IPS DF 4.7 (cell line): ENCODE measurements around the gene PCBD1.
"Not testable (repeated sequence)": the region's sequence is repeated elsewhere in the genome, so short reads cannot be mapped to it uniquely, and the experiment has no call there.

ENCODE experiments used
- DNase-seq: peaks from one replicate; pipeline ENCODE4 v3.0.0-alpha.2; 2013; ENCODE audit warnings: low spot score; ENCODE audit errors: extremely low read depth

PCBD1 gene

DNA sequence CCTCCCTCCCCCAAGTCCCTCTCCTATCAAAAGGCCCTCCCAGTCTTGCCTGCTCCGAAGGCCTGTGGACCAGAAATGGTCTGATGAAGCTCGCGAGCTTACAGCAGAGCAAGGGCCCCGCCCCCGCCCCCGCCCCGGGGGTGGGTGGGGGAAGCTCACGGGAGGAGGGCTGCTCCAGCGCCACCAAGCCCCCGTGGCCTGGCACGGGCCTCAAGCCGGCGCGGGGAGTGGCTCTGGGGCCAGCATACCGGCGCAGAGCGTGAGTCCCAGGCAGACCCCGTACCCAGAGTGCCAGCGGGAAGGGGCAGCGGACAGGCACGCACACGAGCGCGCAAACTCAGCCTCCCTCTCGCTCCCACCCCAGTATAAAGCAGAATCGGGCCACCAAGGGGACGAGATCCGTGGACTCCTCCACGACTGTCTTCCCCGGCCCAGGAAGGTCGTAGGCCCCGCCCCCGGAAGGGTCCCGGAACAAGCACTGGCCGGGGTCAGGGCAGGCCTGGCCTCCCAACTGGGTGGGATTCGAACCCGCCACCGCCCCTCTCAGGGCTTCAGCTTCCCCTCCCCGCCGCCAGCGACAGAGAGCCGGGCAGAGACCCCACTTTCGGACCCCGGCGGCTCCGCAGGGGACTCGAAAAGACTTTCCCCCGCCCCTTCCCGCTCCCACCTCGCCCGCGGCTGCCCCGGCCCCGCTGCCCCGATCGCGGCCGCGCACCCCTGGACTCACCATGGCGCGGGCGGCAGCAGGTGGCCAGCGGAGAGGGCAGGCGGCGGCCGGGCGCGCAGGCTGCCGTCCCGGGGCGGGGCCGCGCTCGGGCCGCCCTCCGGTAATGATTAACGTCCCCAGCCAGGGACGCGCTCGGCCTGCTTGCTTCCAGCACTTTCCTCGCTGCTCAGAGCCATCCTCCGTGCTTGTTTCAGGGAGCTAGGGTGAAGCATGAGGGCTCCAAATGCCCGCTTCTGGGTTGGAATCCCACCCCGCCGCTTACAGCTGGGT, at the start of gene PCBD1:
PCBD1 (minus strand) TSS at position 762 of the 997 bp plus-strand sequence; CDS start at position 730, 32 bp downstream.
- no peak for DNase-seq

DNA sequence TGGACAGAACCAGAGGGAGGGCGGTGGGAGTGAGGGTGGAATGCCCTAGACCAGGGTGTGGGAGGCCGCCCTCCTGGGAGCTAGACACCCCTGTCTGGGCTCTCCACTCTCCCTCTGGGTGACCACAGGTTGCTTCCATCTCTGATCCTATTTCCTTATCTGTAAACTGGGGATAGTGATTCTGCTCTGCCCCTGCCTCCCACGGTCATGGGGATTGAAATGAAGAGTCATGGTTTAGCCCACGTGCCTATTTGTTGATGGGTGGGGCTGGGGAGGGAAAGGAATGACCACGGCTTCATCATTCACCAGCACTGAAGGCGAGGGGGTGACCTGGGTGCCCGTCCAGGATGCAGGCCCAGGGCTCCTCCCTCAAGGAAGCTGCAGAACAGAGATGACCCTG, 49.3 kb upstream of the PCBD1 start:
- no peak for DNase-seq

DNA sequence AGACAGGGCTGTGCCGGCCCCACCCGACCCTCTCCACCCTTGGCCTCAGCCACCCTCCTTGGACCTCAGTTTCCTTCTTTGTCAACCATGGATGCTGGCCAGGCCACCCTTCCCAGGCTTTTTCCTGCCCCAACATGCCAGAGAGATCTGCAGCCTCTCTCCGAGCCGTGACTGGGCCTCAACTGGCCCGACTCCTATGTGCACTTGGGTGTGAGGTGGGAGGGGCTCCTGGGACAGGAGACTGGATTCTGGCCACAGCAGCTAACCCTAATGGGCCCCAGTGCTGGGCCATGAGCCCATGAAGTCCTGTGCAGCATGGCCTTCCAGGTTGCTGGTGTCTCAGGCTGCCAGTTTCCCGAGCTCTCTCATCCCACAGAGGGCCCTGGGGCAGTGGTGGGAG, 47.7 kb upstream of the PCBD1 start:
- no peak for DNase-seq

DNA sequence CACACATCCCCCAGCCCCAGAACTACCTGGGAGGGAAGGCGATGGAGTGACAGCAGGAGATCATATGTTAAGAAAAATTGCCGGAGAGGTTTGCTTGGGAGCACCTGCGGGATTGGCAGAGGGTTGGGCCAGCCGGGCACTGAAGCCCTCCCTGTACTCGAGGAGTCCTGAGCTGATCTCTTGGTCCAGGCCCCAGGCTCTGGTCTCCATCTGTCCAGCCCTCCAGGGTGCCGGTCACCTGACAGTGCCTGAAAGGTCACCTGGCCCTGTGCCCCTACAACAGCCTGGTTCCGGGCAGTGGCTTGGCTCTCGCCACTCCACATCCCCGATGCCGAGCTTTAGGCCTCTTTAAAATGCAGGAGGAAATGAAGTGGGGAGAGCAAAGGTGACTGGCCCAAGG, 47.3 kb upstream of the PCBD1 start:
- no peak for DNase-seq

DNA sequence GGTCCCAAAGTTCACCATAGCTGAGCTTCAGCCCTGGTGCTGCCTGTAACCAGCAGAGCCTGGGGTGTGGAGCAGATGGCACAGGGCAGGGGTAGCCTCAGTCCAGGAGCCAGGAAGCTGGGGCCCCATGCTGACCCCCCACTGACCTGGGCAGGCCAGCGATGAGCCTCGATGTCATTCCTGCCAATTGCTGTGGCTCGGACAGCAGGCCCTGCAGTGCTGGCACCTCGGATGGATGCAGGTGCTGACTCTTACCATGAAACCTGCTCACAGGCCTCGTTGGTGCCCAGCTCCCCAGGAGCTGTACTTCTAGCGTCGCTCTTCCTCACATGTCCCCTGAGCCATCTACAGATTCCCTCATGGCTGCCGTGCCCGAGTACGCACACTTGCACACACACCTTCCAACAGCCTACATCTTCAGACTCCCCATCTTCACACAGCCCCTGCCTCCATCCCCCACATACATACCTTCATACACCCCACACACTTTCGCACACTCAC, 46.8 kb upstream of the PCBD1 start:
- DNase-seq = no peak

DNA sequence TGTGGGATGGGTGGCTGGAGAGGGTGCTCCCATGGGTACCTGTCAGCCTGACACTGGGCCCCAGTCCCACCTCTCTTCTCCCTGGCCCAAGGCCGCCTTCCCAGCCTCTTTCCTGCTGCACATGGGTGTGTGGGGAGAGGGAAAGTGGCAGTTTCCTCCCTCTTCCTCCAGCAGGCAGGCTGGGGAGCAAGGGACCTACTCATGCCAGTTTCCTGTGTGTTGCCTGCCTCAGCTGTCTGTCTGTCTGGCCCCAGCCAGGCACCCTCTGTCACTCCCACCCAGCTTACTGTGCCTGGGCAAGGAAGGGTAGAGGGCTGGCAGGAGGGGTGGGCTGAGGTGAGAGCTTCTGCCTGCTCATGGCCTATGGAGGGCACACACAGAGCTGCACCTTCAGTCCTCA, 46.3 kb upstream of the PCBD1 start:
- no peak for DNase-seq

DNA sequence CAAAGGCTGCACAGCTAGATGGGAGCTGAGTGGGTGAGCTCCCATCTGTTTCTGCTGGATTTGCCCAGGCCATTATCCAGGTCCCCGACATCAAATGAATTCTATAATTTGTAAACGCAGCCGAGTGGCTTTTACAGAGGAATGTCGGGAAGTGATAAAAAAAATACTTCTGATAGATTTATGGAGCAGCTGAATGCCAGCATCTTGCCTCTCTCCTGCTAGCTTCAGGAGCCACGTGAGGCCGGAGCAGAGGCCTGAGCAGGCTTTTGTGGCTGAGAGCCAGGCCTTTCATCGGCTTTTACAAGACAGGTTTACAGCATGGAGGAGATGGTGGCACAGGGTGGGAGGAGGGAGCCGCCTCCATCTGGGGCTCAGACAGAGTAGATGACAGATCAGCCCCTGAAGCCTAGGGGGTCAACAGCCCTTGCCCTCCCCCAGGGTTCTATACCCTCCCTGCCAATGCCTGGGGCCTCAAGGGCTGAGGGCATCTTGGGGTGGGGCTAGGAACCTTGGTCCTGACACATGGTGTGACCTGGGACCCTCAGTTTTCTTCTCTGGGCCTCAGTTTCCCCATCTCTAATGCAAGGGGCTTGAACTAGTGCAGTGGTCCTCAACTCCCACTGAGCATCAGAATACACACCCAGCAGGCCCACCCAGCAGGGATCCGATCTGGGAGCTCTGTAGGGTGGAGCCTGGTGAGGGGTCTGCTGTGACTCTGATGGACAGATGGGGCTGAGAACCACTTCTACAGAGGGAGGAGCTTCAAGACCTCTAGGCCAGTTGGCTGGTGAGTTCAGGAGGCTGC, 44.2 kb upstream of the PCBD1 start:
- DNase-seq = no peak

DNA sequence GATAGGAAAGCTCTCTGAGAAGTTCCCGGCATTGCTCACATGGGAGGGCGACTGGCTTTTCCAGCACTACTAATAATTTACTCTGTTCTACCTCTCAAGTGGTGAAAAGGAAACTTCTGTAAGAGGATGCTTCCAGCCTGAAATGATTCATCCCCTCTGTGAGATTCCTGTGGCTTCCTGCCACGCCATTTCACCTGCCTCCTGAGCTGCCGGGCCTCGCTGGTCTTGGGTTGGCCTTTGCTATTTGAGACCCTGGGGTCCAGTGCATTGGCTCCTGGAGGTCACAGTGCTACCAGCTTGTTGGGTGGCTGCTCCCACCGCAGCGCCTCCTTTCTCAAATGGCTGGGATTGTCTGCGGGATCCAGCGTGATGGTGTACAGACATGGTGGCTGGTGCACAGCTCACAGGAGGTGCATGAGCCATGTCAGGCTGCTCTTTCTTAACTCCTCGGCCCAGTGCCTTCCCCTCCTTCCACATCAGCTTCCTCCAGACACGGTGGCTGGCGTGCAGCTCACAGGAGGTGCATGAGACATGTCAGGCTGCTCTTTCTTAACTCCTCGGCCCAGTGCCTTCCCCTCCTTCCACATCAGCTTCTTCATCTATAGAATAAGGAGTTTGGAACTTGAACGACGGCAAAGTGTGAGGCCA, 42.9 kb upstream of the PCBD1 start:
- no peak for DNase-seq

DNA sequence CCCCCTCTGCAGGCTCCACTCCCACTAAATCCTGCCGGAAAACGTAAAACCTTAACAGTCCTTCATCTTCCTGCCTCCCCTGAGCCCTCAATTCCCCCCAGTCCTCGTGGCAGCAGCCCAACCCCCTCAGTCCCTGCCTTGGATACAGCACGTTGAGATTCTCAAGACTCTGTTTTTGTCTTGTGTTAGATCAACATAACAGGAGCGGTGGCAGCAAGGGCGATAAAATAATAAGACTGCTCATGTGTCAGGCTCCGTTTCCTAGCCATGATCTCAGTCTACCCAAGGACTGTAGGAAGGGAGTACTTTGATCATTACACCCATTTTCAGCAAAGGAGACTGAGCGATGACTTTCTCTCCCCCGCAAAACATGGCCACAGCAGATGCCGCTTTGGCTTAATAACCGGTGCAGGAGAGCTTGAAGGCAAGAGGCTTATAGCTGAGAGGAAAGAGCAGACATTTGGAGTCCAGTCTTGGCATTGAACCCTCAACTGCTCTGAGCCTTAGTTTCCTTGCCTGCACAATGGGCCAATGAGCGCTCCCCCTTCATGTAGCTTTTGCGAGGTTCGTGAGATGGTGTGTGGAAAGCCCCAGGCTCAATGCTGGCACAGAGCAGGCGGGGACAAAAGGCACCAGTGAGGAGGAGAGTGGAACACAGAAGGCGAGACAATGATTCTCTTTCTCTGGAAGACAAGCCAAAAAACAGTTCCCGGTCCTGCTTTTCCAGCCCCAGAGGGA, 42.1 kb upstream of the PCBD1 start:
- no peak for DNase-seq

DNA sequence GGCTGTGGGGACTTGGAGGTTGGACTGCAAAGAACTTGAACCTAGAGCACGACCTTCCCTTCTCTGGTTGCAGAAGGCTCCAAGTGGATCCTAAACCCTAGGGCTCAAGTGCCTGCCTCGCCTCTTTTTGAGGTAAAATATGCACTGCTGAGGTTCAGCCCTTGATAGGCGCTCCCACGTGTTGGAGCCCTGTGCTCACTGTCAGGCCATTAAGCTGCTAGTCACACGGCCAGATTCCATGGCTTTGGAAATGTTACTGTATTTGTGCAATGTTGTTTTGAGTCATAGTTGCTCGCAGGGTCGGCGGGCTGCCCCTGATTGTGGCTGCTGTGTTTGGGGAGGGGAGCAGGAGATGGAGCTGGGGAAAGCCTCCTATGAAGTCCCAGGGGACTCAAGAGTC, 39.8 kb upstream of the PCBD1 start:
- DNase-seq = no peak

DNA sequence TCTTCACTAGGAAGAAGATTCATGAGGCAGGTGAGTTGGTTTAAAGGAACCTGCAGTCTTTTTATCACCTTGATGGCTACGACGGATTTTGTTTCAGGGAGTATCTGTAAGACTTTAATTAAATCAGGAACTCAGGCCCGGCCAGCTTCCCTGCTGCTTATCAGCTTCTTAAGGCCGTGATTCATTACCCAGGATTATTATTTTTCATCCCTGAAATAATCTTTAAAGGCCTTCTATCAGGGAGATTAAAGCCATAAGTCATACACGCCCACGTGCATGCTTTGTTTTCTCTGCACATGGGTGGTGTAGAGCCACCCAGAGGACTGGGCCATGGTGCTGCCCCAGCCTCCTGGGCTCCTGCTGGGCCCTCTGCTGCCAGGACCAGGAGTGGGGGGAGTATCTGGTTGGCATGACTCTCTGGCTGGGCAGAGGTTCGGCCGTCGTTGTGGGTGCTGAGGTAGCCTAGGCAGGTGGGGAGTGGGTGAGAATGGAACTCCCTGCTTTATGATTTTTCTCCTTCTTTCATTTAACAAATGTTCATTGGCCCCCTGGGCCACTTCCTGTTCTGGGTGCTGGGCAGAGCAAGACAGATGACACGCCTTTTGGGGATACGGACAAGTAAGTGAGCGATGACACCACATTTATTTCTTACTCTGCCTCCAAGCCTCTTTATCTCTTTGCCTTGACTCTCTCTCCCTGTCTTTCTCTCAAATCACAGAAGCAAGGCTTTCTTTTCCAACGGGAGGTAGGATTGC, 39.0 kb upstream of the PCBD1 start:
- no peak for DNase-seq

DNA sequence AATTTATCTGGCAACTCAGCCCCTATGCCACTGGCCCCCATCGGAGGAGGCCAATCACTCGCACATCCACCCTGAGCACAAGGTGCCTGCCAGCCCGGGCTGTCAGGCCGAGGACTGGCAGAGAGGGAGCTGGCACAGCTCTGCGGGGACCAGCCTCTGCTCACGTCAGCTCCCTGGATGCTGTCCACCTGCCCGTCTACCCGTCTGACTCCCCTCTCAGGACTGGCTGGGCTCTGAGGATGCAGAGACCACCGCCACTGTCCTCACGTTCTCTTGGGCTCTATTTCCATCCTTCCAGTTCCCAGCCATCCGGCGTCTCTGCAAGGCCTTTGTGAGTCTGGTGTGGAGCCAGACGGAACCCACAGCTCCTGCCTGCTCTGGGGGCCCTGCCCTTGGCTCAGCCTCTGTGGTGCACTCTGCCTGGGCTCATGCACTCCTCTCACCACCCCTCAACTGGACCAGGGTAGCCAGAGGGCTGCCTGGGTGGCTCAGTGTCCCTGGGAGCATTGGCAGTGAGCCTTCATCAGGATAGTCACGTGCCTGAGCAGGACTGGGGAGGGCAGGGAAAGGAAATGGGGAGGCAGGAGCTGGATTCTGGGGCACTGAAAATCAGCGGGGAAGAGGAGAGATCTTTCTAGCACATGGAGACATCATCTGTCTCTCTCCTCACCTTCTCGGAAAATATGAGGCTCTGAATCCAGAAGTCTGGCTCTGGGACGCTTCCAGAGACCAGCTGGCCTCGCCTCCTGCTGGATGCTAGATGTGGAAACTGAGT, 38.0 kb upstream of the PCBD1 start:
- no peak for DNase-seq

DNA sequence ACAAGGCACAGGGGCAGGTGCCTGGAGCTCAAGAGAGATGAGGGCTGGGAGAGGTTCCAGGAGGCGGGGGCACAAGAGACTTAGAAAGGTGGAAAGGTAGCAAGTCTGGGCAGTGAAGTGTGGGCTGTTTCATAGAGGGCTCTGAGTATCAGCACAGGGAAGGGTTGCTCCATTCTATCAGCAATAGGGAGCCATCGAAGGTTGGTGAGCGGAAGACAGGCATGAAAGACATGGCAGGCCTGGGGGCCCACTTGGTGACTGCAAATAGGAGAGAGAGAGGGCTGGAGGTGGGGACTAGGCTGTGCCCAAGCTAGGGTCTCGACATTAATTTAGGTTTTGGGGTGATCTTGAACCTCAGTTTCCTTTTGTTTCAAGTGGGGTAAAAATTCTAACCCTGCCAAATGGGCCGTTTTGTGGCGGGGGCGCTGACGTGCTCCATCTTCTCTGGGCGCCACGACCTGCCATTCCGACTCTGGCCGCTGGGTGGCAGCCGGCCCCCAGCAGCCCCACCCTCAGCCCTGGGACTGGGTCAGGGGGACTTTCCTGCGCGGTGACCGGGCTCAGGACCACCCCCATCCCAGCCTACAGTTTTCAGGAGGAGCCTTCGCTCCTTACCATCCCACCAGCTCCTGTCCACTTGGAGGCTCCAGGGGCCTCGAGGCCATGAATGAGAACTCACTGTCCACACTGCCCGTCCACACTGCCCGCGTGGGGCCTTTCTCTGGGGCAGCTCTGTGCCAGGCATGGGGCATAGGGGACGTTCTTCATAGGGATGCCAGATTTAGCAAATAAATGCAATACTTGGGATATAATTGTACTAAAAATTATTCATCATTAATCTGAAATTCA, 37.2 kb upstream of the PCBD1 start:
- DNase-seq = no peak

DNA sequence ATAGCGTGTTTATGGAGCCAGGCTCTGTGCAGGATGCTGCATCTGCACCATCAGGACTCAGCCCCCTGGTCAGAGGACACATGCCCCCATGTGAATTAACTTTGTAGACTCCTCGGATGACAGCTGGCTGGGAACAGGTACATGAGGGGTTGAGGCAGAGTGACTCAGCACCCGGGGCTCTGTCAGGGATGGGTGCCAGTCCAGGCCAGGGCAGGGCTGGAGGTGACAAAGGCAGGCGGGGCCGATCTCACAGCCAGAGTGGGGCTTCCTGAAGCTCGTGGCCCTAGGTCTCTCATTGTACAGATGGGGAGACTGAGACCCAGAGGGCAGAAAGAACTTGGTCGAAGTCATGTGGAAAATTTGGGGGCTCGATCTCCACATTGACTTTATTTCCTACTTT, 35.3 kb upstream of the PCBD1 start:
- no peak for DNase-seq

DNA sequence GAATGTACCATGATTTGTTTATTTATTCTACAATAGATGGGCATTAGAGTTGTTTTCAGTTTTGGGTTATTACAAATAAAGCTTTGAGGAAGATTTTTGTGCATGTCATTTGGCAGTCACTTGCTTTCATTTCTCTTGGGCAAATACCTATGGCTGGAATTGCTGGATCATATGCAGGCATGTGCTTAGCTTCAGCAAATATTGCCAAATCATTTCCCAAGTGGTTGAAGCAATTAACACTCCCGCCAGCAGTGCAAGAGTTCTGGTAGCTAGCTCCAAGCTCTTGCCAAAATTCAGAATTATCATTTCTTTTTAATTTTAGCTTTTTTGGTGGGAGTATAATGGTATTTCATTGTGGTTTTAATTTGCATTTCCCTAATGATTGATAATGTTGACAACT, 32.9 kb upstream of the PCBD1 start:
- DNase-seq = no peak

DNA sequence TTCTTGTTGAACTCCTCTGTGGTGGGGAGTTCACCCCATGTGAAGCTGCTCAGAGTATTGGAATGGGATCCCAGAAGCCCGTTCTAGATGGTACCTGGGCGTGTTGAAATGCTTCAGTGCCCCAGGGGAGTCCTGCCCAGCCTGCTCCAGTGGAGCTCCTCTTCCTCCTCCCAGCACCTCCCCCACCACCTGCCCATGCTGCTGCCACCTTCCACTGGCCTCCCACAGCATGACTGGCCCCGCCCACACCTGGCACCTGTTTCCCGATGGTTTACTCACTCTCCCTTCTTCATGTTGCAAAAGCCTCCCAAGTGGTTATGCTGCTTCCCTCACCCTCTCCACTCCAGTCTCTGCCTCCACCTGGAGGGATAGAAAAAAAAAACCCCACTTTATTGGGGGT, 32.2 kb upstream of the PCBD1 start:
- DNase-seq = no peak

DNA sequence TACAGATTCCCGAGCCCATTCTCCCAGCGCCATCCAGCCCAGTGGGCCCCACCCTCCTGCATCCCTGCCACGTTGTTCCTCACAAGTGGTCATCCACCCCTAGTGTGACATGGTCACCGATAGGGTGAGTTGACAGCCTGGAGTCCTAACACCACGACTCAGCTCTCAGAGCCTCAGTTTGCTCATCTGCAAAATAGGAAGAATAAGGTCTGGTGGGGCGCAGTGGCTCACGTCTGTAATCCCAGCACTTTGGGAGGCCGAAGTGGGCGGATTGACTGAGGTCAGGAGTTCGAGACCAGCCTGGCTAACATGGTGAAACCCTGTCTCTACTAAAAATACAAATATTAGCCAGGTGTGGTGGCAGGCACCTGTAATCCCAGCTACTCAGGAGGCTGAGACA, 31.5 kb upstream of the PCBD1 start:
- DNase-seq = not testable (repeated sequence)

DNA sequence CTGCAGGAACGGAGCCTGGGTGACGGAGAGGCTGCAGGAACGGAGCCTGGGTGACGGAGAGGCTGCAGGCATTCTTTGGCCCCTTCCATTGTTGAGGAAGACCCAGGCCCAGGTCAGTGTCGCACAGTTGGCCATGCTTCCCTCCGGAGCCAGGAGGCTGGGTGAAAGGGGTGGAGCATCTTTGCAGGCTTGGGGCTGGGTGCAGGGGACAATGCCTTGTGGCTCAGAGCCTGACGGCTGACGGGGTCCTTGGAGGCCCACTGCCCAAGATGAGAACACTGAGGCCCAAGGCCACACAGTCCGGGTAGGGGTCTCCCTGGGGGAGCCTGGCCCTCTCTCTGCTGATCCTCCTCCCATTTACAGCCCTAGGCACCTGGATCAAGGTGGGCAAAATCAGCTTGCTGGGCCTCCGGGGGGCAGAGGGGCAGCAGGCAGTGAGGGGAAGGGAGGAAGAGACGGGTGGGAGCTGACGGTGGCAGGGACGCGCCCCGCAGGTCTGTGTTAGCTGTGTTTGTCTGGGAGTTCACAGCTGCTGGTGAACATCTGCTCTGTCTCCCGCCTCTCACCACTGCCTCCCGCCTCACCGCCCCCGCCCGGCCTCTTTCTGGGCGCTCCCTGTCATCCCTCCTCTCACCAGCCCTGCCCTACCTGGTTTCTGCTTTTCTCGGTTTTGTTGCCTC, 30.6 kb upstream of the PCBD1 start:
- DNase-seq = no peak
